ENCODE data around the gene WSCD2.

Gene WSCD2

DNA sequence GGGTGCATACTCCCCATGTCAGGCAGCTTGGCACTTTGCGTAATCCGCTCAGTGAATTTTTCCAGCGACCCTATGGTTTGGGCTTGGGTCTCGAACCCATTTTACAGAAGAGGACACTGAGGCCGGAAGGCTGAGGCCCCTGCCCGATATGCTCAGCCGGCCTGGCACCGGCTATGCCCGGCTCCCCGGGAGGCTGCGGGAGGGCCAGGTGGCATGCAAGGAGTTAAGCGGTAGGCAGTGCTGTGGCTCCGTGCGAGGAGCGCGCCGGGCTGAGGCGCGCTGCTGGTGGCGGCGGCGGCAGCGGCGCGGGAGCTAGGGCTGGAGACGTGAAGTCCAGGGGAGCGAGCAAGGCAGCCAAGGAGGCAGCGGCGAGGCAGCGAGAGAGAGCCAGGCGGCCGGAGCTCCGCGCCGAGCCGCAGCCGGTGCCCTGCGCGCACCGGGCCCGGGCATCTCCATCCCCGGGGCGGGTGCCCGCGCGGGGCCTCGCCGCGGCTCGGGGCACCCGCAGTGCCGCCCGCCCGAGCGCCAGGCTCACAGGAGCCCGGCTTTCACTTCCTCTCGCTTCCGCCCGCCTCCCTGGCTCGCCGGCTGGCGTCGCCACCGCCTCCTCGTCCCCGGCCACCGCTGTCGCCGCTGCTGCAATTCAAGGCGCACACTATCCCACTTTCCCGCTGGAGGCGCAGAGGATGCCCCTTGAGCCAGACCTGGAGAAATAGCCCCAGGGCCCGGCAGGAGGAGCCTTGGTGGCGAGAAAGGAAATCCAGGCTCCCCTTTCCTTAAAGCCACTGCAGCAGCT, at the start of gene WSCD2:
Gene WSCD2 (plus strand): TSS at position 272 of the 796 bp plus-strand sequence. CDS start 66,545 bp downstream, outside the sequence.
- peak; percentile 13 for DNase-seq

DNA sequence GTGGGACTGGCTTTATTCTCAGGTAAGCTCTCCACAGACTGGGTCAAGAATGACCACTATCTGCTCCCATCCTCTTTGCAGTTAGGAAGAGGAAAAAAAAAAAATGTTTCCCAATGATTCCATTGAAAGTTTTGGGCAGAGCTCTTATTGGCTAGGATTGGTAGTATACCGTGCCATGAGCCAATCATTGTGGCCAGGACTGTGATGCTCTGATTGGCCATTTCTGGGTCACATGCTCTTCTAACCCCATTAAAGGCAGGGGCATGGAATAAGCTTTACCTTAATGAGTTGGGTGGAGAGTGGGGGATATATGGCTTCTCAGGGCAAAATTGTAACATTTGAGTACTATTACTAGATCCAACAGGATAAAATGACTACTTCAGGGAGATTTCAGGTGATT, 49.4 kb upstream of the WSCD2 start:
- DNase-seq = no peak

DNA sequence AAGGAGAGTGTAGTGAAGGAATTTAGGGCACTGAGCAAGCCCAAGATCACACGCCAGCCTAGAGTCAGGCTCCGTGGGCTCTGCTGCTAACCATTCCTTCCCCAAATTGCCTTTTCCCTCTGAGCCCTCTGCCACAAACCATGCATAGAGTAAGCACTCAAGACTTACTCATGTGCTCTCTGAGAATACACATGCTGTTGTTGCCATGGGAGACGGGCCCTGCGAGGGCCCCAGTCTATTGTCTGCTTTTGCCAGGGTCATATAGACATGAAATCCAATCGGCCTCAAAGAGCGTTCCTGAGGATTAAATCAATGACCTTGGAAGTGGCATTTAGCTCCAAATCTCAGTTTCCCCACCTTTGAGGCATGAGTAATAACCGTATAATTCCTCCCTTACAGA, 48.7 kb upstream of the WSCD2 start:
- DNase-seq = no peak

DNA sequence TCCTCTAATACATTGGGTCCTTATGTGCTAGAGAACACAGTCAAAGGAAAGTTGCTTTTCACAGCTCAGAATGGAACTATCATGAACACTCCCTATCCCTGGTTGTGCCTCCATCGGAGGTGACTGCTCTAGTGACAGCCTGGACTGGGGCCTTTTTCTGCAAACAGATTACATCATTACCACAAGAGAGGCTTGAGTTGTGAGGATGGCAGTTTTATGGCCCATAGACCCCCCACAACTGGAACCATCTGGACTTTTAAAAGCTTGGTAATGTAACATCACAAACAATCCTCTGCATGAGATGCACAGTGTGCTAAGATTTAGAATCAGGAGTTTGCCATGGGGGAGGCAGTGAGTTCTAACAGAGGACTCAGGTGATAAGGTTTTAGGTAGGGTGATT, 46.6 kb upstream of the WSCD2 start:
- no peak for DNase-seq

DNA sequence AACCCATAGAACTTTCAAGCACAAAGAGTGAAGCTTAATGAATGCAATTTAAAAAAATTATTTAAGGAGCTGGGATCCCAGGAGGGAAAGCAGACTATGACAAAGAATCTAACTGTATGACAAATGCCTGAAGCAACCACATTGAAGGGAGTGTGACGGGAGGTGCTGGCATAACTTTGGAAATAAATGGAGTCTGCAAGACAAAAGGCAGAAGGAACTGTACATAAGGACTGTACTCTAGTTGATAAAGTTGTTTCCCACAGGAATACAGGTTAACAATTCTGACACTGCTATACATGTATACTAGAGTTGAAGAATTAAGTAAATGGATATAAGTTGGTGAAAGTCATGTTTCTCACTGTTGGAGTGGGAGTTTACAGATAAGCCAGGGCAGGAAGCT, 41.2 kb upstream of the WSCD2 start:
- DNase-seq = no peak

DNA sequence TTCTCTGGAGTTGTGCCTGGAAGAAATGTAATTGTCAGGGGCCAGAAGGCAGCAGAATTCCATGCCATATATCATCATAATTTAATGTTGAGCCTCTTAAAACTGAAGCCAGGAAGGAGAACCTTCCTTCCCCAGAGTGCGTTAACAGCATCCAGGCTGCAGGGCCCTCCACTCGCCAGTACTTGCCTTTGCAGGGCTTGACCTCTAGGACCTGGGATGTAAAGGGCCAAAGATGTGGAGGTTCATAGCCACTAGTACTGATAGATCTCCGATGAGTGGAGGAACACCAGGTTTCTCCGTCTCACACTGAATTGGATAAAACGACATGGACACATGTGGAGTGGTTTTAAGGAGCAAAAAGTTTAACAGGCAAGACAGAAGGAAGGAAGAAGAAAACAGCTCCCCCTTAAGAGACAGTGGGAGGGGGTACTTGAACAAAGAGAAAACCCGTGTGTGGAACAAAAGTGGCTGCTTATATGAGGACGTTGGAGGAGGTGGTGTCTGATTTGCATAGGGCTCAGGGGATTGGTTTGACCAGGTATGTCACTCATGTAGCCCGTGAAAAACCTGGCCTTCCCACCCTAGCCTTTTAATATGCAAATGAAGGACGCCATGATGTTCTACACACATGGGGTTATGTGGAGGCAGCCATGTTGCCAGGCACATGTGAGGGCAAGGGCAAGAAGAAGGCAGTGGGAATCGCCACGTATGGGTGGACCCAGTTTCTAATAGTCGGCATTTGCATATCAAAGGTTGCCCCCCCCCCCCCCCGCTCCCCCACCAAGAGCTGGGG, 38.8 kb upstream of the WSCD2 start:
- no peak for DNase-seq

DNA sequence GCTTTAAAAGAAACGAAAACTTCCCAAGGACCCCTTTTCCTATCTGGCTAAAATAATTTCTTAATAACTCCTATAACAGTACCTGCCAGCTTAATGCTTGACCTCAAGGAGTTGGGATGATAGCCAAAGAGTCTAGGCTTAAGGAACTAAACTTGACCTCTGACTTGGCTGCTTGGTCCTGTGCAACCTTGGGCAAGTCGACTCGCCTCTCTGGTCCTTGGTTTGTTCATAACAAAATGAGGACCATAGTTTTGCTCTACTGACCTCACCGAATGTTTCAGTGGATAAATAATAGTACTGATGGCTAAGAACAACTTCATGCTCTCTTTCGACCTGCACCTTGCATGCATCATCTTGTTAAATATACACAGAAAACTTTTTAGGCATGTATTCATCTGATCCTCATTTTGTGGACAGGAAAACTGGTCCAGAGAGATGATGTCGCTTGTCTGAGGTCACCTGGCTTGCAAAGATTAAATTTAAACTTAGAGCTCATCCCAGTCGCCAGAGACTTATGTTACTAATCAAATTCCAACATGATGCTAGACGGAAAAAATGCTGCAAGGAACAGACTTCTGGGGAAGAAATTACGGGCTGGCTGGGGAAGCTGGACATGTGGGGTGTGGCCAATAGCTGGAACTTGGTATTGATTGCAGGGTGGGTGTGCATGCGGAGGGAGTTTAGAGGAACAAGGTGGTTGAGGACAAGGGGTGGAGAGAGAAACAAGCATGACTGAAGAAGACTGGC, 38.0 kb upstream of the WSCD2 start:
- no peak for DNase-seq

DNA sequence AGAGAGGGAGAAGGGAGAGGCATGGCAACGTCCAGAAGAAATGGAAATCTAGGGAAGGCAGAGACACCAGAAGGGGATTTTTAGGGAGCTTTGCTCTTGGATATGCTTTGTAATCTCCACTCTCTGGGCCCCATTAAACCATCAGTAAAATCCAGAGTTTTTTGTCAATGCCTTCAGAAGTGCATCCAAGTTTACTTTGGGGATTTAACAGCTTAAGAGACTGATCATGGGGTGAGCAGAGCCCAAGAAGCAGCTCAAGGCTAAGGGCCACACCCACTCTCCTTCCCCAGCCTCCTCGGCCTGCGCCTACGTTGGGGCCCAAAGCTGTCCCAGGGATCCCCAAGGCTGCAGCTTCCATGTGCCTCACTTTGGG, 37.4 kb upstream of the WSCD2 start:
- no peak for DNase-seq

DNA sequence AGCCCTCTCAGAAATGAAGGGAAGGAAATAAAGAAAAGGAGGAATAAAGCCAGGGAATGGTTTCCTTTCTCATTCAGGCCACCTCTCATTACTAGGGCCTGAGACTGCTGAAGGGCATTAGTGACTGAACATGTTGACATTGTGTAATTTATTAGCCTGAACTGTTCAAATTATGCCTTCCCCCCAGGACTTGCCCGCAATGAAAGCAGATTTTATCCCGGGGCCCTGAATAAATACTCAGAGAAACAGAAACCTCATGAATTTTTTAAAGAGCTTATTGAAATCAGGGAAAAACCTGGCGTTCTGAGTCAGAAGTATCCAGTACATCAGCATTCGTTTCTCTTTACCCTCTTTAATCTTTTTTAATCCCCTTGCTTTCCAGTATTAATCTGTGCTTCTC, 35.9 kb upstream of the WSCD2 start:
- no peak for DNase-seq

DNA sequence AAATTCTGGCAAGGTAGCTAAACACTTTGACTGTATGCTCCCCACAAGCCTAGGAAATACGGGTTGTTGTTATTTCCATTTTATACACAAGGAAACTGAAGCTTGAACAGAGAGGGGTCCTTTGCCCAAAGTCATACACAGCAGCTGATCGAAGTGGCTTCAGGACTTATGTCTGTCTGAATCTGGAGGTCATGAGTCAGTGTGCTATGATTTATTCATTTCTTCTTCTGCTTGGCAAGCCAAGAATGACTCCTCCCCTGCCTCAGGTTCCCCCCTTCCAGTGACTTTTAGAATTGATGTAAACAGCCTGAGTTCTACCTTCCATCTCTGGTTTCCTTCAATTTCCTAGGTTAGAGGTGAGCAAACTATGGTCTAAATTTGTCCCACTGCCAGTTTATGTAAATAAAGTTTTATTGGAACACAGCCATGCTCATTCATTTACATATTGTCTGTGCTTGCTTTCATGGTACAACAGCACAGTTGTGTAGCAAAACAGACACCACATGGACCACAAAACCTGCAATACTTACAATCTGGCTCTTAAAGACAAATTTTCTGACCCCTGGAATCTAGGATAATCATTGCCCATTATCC, 34.9 kb upstream of the WSCD2 start:
- no peak for DNase-seq

DNA sequence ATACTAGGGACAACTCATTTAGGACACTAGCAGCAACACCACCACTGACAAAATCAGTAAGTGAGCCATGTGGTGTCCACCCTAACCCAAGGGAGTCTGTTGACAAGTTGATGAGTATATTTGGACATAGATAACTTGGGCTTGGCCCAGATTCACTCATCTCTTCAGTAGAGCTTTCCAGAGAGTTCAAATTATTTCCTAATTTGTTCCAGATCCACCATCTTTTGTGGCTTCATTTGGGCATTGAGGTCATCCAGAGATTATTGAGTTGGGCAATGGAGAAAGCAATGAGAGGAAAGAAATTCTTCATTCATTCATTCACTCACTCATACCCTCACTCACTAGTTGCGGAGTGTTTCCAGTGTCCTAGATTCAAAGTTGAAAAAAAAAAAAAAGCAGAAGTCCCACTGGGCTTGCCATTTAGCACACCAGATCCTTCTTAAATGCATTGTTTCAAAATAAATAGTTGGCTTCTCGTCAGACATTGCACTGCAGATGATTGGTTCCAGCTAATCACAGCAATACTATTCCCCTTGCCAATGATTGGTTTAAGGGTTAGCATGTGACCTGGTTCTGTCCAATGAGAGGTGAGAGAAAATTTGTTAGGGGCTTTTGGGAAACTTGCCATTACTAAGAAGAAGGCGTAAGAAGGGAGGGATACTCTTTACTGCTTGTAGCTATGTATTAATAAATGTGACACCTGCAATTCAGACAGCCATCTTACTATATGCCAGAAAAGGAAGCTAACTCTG, 31.8 kb upstream of the WSCD2 start:
- DNase-seq = no peak

DNA sequence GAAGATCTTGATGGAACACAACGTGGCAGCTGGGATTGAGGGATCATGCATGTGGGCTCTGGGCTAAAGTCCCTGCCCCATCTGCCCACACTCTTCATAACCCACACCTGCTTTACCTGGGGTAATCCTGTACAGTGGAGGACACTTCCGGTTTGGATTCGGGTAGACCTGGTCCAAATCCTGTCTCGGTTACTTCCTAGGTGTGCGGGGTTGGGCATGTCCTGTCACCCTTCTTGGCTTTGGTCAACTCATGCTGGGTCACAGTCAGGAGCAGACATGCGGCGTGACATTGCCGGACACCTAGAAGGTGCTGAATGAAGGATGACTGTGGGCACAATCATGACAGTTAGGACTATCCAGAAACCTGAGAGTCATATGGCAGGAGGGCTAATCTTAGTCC, 30.7 kb upstream of the WSCD2 start:
- DNase-seq = no peak

DNA sequence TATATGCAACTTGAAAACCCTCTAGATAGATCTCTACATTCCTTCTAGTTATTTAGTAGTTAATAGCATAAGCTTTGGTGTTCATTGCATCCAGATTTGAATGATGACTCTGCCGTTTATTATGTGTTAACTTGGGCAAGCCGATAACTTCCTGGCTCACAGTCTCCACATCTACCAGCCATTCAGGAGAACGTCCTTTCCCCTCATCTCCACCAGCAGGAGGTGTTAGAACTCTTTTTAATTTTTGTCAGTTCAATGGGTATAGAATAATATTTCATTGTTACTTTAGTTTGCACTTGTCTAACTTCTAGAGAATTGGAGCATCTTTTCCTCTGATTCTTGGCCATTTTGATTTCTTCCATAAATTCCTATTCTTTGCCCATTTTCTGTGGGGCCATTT, 30.0 kb upstream of the WSCD2 start:
- DNase-seq = no peak

DNA sequence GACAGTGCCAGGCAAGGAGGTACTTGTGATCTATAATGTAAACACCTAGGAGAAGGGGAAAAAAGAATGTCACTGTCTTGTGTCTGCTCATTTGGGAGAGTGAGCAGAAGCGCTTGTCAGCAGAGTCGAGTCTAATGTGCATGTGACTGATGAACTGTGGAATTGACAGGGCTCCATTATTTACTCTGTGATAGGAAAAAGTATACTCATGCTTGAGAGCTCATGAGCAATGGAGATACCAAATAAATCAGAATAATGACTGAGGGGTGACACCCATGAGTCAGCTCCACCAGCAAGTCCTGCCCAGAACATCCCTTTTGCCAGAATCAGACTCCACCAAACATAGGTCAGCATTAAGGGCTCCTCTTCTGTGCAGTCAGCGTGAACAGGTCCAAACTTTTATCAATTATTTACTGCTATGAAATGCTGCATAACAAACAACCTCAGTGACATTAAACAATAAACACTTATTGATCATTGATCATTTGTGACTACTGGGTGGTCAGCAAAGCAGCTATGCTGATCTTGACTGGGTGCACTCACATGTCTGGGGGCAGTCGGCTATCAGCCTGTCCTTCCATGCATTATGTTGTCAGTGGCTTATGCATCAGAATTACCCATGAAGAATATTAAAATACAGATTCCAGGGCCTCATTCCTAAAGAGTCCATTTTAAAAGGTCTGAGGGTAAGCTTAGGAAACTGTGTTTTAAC, 29.2 kb upstream of the WSCD2 start:
- no peak for DNase-seq

DNA sequence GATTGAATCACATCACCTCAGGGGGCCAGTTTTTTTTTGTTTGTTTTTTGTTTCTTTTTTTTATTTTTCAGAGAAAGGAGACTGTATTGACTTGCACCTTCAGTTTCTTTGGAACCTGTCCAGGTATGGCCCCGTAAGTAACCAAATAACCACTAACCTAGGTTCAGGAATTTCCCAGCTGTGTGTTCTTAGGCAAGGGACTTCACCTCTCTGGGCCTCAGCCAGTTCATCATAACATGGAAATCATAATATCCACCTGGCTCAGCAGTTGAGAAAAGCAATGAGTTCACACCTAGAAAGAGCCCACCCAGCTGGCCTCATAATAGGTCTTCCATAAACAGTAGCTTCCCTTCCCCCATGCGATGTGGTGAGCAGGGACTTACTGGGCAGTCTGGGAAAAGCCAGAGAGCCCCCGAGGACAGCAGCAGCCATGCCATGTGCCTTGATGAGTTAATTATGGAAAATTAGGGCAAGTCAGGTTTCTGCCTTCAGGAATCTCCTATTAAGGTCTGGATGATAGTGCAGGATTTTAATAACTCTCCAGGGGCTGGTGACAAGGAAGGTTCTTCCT, 27.4 kb upstream of the WSCD2 start:
- no peak for DNase-seq

DNA sequence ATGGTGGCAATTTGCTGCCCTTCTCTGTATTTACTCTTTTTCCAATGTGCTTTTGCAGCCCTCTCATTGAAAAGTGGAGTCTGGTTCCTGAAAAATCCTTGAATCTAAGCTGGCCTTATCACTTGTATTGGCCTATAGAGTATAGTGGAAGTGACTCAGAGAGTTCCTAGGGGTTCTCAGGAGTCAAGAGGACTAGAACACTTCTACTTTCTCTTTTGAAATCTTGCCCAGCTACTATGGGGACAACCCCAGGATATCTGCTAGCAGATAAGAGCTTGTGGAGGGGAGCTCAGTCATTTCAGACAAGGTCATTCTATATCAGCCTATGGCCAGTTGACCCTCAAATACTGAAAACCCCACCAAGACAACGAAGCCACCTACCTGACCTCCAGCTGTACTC, 26.7 kb upstream of the WSCD2 start:
- no peak for DNase-seq

DNA sequence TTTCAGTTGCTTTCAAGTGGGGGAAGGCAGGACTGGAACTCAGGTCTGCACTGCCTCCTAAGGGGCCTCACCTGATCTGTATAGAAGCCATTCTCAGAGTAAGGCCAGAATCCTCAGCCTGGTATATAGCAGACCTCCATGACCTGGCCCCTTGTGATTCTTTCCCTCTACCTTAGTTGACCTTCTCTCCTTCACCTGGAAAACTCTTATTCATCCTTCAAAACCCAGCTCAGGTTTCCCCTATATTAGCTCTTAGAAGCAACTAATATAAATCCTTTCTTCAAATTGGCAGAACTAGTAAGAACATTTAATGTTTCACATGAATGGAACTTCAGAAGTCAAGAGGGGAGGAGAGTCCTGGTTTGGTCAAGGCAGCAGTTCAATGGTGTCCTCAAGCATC, 26.0 kb upstream of the WSCD2 start:
- no peak for DNase-seq

DNA sequence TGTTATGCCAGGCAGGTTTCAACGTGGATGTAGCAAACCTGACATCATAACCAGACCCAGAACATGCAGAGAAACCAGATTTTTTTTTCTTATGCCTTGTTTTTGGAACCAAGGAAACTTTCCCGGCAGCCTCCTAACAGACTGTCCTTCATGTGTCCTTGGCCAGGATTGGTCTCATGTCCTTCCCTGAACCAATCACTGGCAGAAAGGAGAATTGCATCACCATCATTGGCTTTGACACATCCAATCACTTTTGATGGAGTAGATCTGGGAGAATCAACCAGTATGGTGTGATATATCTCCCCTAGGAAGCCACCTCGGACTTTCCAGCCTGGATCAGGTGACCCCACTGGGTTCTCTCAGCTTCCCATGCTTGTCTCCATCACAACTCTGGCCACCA, 25.6 kb upstream of the WSCD2 start:
- DNase-seq = no peak

DNA sequence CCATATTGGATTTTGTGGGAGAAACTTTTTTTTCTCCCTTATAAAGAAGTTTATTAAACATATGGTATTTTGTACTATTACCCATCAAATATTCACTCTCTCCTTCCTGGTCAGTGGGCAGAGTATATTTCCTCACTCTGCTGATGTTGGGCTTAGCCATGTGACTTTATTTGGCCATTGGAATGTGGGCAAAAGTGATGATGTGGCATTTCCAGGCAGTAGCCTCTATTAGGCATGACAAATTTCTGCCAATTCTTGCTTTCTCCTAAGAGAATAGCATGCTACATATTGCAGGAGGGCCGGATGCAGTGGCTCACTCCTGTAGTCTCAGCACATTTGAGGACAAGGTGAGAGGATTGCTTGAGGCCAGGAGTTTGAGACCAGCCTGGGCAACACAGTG, 24.4 kb upstream of the WSCD2 start:
- DNase-seq = no peak

DNA sequence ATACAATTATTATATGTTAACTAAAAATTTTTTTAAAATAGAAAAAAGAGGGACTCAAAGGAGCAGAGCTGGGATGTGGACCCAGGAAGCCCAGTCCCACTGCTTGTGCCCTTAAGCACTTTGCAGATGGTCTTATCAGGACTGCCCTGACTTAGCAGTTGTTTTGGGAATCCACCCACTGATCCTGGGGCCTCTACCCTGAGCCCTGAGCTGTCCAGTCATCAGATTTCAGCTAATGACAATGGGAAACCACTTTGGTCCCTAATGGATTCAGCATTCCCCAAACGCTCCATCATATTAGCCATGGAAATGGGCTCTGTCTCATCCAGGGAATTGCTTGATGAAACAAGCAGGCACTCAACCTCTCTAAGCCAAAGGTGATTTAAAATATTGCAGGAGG, 22.5 kb upstream of the WSCD2 start:
- no peak for DNase-seq

DNA sequence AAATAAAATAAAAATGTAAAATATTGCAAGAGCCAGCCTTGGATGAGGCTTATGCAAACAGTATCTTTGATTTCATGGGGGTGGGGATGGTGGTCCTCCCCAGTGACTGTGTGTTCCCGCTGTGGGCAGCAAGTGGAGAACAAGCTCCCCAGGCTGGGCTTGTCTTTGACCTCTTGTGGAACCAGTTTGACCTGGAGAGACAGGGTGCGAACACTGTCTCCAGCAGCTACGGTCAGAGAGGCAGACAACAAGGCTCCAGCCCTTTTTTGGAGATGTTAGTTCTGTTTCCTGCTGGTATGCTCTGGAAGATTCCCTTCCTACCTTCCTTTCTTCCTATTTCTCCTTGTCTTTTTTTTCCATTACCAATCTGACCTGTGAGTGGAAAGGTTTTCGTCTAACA, 21.8 kb upstream of the WSCD2 start:
- no peak for DNase-seq

DNA sequence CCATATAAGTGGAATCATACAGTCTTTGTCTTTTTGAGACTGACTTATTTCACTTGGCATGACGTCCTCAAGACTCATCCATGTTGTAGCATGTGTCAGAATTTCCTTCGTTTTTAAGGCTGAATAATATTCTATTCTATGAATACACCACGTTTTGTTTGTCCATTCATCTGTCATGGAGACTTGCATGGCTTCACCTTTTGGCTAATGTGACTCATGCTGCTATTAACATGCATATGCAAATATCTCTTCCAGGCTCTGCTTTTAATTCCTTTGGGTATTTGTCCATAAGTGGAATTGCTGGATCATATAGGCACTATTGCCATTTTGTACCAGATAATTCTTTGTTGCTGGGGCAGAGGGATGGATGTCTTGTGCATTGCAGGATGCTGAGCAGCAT, 19.6 kb upstream of the WSCD2 start:
- DNase-seq = no peak
